Measurements from ENCODE around the gene MAML3.

DNA sequence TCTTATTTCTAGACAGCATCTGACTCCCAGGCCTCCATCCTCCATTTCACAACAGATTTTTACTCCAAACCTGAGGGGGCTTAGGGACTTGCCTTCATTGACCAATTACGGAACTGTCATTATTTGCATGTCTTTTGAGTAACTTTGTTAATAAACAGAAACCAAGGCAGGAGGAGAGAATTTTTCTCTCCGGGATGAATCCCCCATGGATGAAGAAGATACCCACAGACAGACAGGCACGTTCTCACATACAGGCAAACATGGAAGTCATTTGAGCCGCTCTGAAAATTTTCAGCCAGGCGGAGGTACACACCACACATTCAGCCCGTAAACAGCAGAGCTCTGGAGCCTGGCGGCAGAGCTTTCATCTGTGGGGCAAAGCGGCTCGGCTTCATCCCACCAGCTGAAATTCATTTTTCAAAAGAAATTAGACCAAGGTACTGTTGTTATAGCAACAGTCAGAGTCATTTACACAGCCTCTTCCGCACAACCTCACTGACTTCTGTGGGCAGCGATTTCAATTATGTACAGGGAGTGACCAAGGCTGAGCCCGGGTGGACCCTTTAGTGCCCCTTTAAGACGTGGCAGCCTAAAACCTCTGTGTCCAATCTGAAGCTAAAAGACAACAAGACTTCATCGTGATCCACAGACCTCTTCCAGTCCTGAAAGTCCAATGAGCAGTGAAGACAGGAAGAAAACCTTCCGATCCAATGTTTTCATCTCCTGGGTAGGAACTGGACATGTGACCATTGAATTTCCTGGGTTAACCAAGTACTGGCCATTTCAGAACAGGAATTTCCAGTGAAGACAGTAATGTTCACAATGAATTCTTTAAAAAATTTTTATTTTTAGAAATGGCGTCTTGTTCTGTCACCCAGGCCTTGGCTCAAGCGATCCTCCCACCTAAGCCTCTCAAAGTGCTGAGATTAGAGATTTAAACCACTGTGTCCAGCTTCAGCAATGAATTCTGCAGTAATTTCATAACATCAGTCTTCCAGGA lies 251.4 kb downstream of the MAML3 start:
- TF ChIP-seq, protein P1, sequence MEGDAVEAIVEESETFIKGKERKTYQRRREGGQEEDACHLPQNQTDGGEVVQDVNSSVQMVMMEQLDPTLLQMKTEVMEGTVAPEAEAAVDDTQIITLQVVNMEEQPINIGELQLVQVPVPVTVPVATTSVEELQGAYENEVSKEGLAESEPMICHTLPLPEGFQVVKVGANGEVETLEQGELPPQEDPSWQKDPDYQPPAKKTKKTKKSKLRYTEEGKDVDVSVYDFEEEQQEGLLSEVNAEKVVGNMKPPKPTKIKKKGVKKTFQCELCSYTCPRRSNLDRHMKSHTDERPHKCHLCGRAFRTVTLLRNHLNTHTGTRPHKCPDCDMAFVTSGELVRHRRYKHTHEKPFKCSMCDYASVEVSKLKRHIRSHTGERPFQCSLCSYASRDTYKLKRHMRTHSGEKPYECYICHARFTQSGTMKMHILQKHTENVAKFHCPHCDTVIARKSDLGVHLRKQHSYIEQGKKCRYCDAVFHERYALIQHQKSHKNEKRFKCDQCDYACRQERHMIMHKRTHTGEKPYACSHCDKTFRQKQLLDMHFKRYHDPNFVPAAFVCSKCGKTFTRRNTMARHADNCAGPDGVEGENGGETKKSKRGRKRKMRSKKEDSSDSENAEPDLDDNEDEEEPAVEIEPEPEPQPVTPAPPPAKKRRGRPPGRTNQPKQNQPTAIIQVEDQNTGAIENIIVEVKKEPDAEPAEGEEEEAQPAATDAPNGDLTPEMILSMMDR (IDR thresholded peaks at IDR 0.05): peak in 2 of 4 experiments; percentile 24 to 43
- no peak for TF ChIP-seq POLR2A (IDR thresholded peaks at IDR 0.05)

Measured in uterus (tissue), 2 donors.